Measurements from ENCODE around the gene TNFRSF8. TPM values are rescaled to one million over a fixed set of nuclear protein-coding genes. Genes with fewer than 3 reads are reported as not detected.

TNFRSF8 gene
- total and polyA plus RNA-seq, 2 of the 4 experiments (the other 2 are of a cell fraction), result under 0.01 to 0.31 TPM

DNA sequence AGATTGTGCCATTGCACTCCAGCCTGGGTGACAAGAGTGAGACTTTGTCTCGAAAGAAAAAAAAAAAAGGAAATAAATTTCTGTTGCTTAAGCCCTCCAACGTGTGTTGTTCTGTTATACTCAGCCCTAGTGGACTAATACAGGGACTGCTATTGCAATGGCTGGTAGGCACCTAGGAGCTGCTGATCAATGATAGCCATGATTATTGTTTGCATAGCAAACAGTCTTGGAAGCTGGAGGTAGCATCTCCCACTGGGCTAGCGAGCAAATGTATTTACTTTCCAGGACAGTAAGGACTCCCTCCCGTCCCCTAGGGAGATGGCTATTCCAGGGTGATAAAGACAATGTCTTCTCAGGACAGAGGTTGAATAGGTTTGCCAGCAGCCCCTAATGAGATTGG is 13.5 kb upstream of the TNFRSF8 start:
- Histone ChIP-seq H4K8ac (ENCODE audit: low read depth in 2 of 2, low read length in 2 of 2) (no peak overlapping the region), H3K9me1 (ENCODE audit: insufficient read depth, low read length) (peaks cover 5% of the 10 kb centered on the region; the same call in 1 of the 2 replicates), H2AK5ac (ENCODE audit: low read depth, low read length) (no peak overlapping the region), H3K23ac (ENCODE audit: low read depth, low read length) (no peak overlapping the region), H2BK20ac (ENCODE audit: low read depth, low read length) (no peak overlapping the region), H3K18ac (ENCODE audit: low read depth, low read length) (no peak overlapping the region), H3K9ac (ENCODE audit: low read depth, low read length) (no peak overlapping the region), H3K79me1 (ENCODE audit: low read depth in 1 of 2, low read length in 2 of 2) (no peaks in the 10 kb centered on the region), H3K4me1 (ENCODE audit: control insufficient read depth, insufficient read depth, low read length) (peaks cover 5% of the 10 kb centered on the region; the same call in 1 of the 2 replicates), H3K4me3 (ENCODE audit: insufficient read depth, low read depth, low read length) (no peak overlapping the region), H2AFZ (replicated peaks; ENCODE audit: low read length, poor library complexity) (no peak overlapping the region), H3K14ac (replicated peaks; ENCODE audit: low read depth, low read length) (no peak overlapping the region), H3K4me2 (ENCODE audit: low read depth, low read length) (no peak overlapping the region), H2BK15ac (ENCODE audit: low read depth, low read length) (no peak overlapping the region), H4K20me1 (ENCODE audit: insufficient read depth, low read length) (no peaks in the 10 kb centered on the region), H3K36me3 (ENCODE audit: control insufficient read depth, insufficient read depth, low read length) (no peaks in the 10 kb centered on the region), H2AK9ac (replicated peaks; ENCODE audit: low read depth, low read length, poor library complexity) (no peak overlapping the region), H3K4ac (ENCODE audit: low read depth, low read length) (no peak overlapping the region), H3K9me3 (ENCODE audit: control insufficient read depth, insufficient read depth, low read length) (no peaks in the 10 kb centered on the region), H3K27ac (ENCODE audit: insufficient read depth, low read length) (no peak overlapping the region), H2BK5ac (ENCODE audit: low read depth, low read length, poor library complexity, severe bottlenecking) (no peak overlapping the region), H4K91ac (ENCODE audit: insufficient read depth, low read depth, low read length) (no peak overlapping the region), H3K27me3 (ENCODE audit: control insufficient read depth, insufficient read depth, low read length) (peaks cover 24% of the 10 kb centered on the region), H4K5ac (ENCODE audit: low read depth, low read length) (no peak overlapping the region), H3K56ac (ENCODE audit: extremely low read depth, insufficient read depth, low read length) (no peak overlapping the region), H2BK120ac (ENCODE audit: low read depth, low read length) (no peak overlapping the region)
- TF ChIP-seq RAD21 (IDR thresholded peaks at IDR 0.05; ENCODE audit: low read length), result no peak
- TF ChIP-seq USF2 (IDR thresholded peaks at IDR 0.05; ENCODE audit: low read depth, low read length), result no peak
- TF ChIP-seq MXI1 (IDR thresholded peaks at IDR 0.05; ENCODE audit: borderline replicate concordance, low read depth, low read length), result no peak
- TF ChIP-seq MAZ (IDR thresholded peaks at IDR 0.05; ENCODE audit: borderline replicate concordance, low read depth, low read length), result no peak
- BruUV-seq (replicated peaks), result no TSS peak
- intact Hi-C loops (cut with micrococcal nuclease), result no loop called here
- DNase-seq (no peak), ATAC-seq (ENCODE audit: low read depth) (no peak)
- WGBS, 2 experiments (ENCODE audit: extremely low coverage in 2 of 2, insufficient read length in 1 of 2), result no CpG with 5 or more reads among the region's 4 CpGs
- POLR2A ChIA-PET (ENCODE audit: unreplicated experiment), result no interaction called here
- CTCF ChIA-PET, result no interaction called here
- in situ Hi-C loops (cut with MboI; ENCODE audit: low sequenced_read_pairs), result no loop called here
- dilution Hi-C loops (cut with HindIII; ENCODE audit: low sequenced_read_pairs, unreplicated experiment), result no loop called here

All from IMR-90 (cell line).